Colonic mucosa (tissue), 4 donors: ENCODE measurements around the gene FMNL2. TPM values are rescaled to one million over a fixed set of nuclear protein-coding genes. Genes with fewer than 3 reads are reported as not detected.

ENCODE experiments used
- DNase-seq: peaks from one replicate; pipeline ENCODE4 v3.0.0-alpha.2; 2020
- H3K27ac ChIP-seq: fragments of 200-600 bp; one replicate; pipeline ENCODE4 v1.8.0; 2021
- H3K27me3 ChIP-seq: fragments of 200-600 bp; one replicate; pipeline ENCODE4 v1.8.0; 2021
- H3K36me3 ChIP-seq: fragments of 200-600 bp; one replicate; pipeline ENCODE4 v1.8.0; 2021
- H3K4me1 ChIP-seq: fragments of 200-600 bp; one replicate; pipeline ENCODE4 v1.8.0; 2021; ENCODE audit warnings: mild to moderate bottlenecking
- H3K4me3 ChIP-seq: fragments of 200-600 bp; one replicate; pipeline ENCODE4 v1.8.0; 2021
- H3K9ac ChIP-seq, 2 donors: one replicate each; pipeline ENCODE4 v1.7.0; 2013; ENCODE audit warnings: control low read depth in 2 of 2, low read depth in 2 of 2, low read length in 2 of 2
- H3K9me3 ChIP-seq: fragments of 200-600 bp; one replicate; pipeline ENCODE4 v1.8.0; 2021
- intact Hi-C: fragments of 100-400 bp; cut with DNase I; formaldehyde crosslinking; loops from one replicate; pipeline ENCODE4 v1.14.1; 2022
- total RNA-seq, 2 donors: library from RNA; stranded (reverse); fragmentation: NEBNext Ultra II Directional in 1 of 2; extraction: Animal tissue kit (Norgen Biotek cat#: 25700) in 1 of 2; gene quantifications; one replicate each; pipeline ENCODE4 v1.2.1, GENCODE V29; 2021
- TF ChIP-seq, protein P1 (sequence below): fragments of 200-600 bp; IDR thresholded peaks from one replicate; pipeline ENCODE4 v1.8.0; 2022; ENCODE audit warnings: antibody characterized with exemption, mild to moderate bottlenecking
- donor health status: healthy.
- donor health status: DM: no; HTN: no; CAD: no.
- donor health status: DM: no; HTN: no; CAD: no.

FMNL2 gene
- total RNA-seq, 2 donors from 2014 or later = 10.6 to 17.5 TPM

GRCh38 chr2:152620208-152620607, 285.2 kb downstream of the FMNL2 start:
- intact Hi-C loops = no loop called here

GRCh38 chr2:152620985-152621384, 286.0 kb downstream of the FMNL2 start:
- Histone ChIP-seq H3K36me3 (no peaks in the 10 kb centered on the region), H3K9ac (no peak overlapping the region), H3K27ac (no peak overlapping the region), H3K27me3 (no peaks in the 10 kb centered on the region), H3K9me3 (no peaks in the 10 kb centered on the region), H3K4me1 (no peaks in the 10 kb centered on the region), H3K4me3 (no peak overlapping the region)
- TF ChIP-seq, protein P1, sequence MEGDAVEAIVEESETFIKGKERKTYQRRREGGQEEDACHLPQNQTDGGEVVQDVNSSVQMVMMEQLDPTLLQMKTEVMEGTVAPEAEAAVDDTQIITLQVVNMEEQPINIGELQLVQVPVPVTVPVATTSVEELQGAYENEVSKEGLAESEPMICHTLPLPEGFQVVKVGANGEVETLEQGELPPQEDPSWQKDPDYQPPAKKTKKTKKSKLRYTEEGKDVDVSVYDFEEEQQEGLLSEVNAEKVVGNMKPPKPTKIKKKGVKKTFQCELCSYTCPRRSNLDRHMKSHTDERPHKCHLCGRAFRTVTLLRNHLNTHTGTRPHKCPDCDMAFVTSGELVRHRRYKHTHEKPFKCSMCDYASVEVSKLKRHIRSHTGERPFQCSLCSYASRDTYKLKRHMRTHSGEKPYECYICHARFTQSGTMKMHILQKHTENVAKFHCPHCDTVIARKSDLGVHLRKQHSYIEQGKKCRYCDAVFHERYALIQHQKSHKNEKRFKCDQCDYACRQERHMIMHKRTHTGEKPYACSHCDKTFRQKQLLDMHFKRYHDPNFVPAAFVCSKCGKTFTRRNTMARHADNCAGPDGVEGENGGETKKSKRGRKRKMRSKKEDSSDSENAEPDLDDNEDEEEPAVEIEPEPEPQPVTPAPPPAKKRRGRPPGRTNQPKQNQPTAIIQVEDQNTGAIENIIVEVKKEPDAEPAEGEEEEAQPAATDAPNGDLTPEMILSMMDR = no peak
- DNase-seq = no peak
- intact Hi-C loops = no loop called here

More at GRCh38 chr2:152620208-152620607, 285.2 kb downstream of the FMNL2 start:
- Histone ChIP-seq H3K4me3 (no peak overlapping the region), H3K9me3 (no peaks in the 10 kb centered on the region), H3K27me3 (no peaks in the 10 kb centered on the region), H3K4me1 (no peaks in the 10 kb centered on the region), H3K36me3 (no peaks in the 10 kb centered on the region), H3K9ac (no peak overlapping the region), H3K27ac (no peak overlapping the region)
- DNase-seq = no peak
- TF ChIP-seq, protein P1 = no peak

- intact Hi-C loops = no loop called here
- Histone ChIP-seq H3K36me3 (no peaks in the 10 kb centered on the region), H3K9me3 (no peaks in the 10 kb centered on the region), H3K4me1 (no peaks in the 10 kb centered on the region), H3K4me3 (no peak overlapping the region), H3K9ac (no peak overlapping the region), H3K27ac (no peak overlapping the region), H3K27me3 (no peaks in the 10 kb centered on the region)
- DNase-seq = no peak
- TF ChIP-seq, protein P1 = no peak
Measured at GRCh38 chr2:152622219-152622618, 287.2 kb downstream of the FMNL2 start.

DNA sequence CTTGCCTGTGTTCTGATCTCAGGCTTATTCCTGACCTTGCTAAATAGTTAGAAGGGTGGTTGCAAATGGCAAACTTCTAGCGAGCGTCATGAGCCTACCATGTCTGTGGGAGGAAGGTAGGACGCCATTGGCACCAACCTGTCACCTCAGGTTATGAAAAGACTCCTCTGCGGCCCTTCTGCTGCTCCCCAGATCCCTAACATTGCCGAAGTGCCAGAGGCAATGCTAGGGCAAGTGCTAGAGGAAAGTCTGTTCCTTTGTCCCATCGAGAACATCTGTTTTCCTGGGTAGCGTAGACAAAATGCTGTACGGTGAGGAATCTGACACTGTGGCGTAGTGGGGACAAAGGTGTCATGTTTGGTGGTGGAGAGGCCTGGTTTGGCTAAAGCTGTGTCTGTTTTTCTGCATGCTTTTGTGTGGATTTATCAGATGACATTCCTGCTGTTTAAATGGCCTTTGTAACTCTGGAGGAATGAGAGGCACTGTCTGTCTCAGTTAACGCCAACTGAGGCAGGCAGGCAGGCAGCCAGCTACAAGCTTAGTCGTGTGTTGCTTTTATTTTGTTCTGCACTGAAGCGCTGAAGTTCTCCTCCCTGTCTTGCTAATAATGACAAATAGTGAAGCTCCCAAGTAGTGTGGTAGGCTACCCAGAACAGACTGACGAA, 288.2 kb downstream of the FMNL2 start:
- intact Hi-C loops = no loop called here
- no peak overlapping the region for H3K9ac ChIP-seq
- no peak overlapping the region for H3K4me3 ChIP-seq
- no peak overlapping the region for H3K27ac ChIP-seq
- TF ChIP-seq, protein P1 = no peak
- no peaks in the 10 kb centered on the region for H3K4me1 ChIP-seq
- H3K27me3 ChIP-seq = no peaks in the 10 kb centered on the region
- DNase-seq = no peak
- no peaks in the 10 kb centered on the region for H3K9me3 ChIP-seq
- no peaks in the 10 kb centered on the region for H3K36me3 ChIP-seq

DNA sequence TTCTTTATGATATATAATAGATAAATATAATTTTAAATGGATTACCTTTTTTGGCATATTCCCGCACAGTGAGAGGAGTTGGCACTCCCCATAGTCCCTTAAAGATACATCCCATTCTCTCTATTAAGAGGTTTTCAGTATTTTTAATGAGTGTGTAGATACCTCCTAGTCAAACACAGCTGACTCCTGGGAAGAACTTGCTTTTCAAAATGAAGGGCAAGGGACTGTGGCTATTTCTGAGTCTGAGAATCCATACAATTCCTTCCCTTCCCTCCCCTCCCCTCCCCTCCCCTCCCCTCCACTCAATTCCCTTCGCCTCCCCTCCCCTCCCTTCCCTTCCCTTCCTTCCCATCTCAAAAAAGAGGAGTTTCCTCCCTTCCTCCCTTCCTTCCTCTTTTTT, 288.8 kb downstream of the FMNL2 start:
- no peaks in the 10 kb centered on the region for H3K27me3 ChIP-seq
- H3K4me3 ChIP-seq = no peak overlapping the region
- intact Hi-C loops = no loop called here
- DNase-seq = no peak
- H3K9ac ChIP-seq = no peak overlapping the region
- H3K4me1 ChIP-seq = no peaks in the 10 kb centered on the region
- no peaks in the 10 kb centered on the region for H3K36me3 ChIP-seq
- no peak overlapping the region for H3K27ac ChIP-seq
- H3K9me3 ChIP-seq = no peaks in the 10 kb centered on the region
- TF ChIP-seq, protein P1 = no peak
